ENCODE measurements around the gene MBNL1. TPM values are rescaled to one million over a fixed set of nuclear protein-coding genes. Genes with fewer than 3 reads are reported as not detected.

MBNL1 gene
- polyA plus RNA-seq, 1 donor (not counting 4 experiments of a cell fraction or from before 2014, with no cell fraction given) = 58.3 TPM

DNA sequence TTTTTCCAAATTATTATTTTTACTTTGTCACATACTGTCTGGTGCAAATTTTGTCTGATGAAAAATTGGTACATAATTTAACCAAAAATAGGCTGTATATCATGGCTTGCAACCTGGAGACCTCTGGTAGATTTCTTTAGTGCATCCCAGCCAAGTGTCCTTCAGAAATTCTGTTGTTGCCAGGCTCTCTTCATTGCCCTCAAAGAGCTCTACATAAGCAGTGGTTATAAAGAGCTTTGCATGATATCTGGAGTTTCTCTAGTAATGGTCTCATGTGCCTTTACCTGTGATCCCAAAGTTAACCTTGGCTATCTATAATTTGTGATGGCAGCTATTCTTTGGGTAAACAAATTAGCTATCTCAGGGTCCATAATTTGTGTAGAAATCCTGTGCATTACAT lies 157.7 kb downstream of the MBNL1 start:
- TF ChIP-seq EZH2 (IDR thresholded peaks at IDR 0.05; ENCODE audit: low read length) (no peak), CTCF (optimal IDR thresholded peaks at IDR 0.05 in 1 of 3, IDR thresholded peaks at IDR 0.05 in 1 of 3, conservative IDR thresholded peaks at IDR 0.05 in 1 of 3; ENCODE audit: extremely low read depth in 1 of 3, insufficient read depth in 2 of 3, low read length in 3 of 3) (no peak)
- H3K4me1 ChIP-seq (ENCODE audit: control insufficient read depth, extremely low read depth, insufficient read depth, low read length) = no peaks in the 10 kb centered on the region
- H3K36me3 ChIP-seq (ENCODE audit: control insufficient read depth in 2 of 2, extremely low read depth in 1 of 2, insufficient read depth in 2 of 2, low read length in 2 of 2) = no peaks in the 10 kb centered on the region
- peaks cover 6% of the 10 kb centered on the region for H3K79me2 ChIP-seq (ENCODE audit: control insufficient read depth, insufficient read depth, low read length)
- no peak overlapping the region for H3K4me2 ChIP-seq (ENCODE audit: control insufficient read depth, extremely low read depth, insufficient read depth, low read depth, low read length)
- no peaks in the 10 kb centered on the region for H3K27me3 ChIP-seq (ENCODE audit: control insufficient read depth, extremely low read depth, insufficient read depth, low read length)
- H4K20me1 ChIP-seq (ENCODE audit: control insufficient read depth, extremely low read depth, insufficient read depth, low read length) = no peaks in the 10 kb centered on the region
- DNase-seq (ENCODE audit: low read depth, low spot score) (no peak), FAIRE-seq (no peak)
- no peaks in the 10 kb centered on the region for H3K9me3 ChIP-seq (ENCODE audit: control insufficient read depth, low read depth, low read length)
- H2AFZ ChIP-seq (ENCODE audit: control insufficient read depth, low read length) = no peak overlapping the region
- dilution Hi-C loops (cut with MboI; ENCODE audit: extremely low pct_ligation_motif_present, low sequenced_read_pairs) = no loop called here
- H3K9ac ChIP-seq (ENCODE audit: control insufficient read depth, extremely low read depth, insufficient read depth, low read length) = no peak overlapping the region
- no peak overlapping the region for H3K4me3 ChIP-seq (ENCODE audit: control insufficient read depth in 2 of 3, extremely low read depth in 1 of 3, insufficient read depth in 2 of 3, low read depth in 1 of 3, low read length in 3 of 3)
- H3K9me1 ChIP-seq (ENCODE audit: control insufficient read depth, extremely low read depth, insufficient read depth, low read length) = no peaks in the 10 kb centered on the region
- H3K27ac ChIP-seq (ENCODE audit: control insufficient read depth, insufficient read depth, low read length) = no peak overlapping the region

DNA sequence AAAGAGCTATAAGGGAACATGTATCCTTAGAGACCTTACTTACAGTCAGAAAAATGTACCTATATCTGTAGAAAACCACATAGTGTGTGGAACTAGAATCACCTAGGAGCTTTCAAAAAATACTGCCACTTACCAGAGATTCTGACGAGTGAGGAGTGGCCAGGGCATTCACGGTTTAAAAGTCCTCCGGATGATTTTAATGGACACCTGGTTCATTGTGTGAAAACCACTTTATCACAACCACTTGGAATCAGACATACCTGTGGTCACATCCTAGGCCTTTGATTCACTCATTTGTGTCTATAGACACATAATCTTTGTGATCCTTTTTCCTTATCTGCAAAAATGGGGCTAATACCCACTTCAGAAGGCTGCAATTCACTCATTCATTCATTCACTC lies 159.8 kb downstream of the MBNL1 start:
- peak; percentile 65 for FAIRE-seq
- H4K20me1 ChIP-seq (ENCODE audit: control insufficient read depth, extremely low read depth, insufficient read depth, low read length) = no peaks in the 10 kb centered on the region
- no peaks in the 10 kb centered on the region for H3K9me3 ChIP-seq (ENCODE audit: control insufficient read depth, low read depth, low read length)
- H3K36me3 ChIP-seq (ENCODE audit: control insufficient read depth in 2 of 2, extremely low read depth in 1 of 2, insufficient read depth in 2 of 2, low read length in 2 of 2) = peaks cover 2 to 6% of the 10 kb centered on the region in 2 experiments
- no peak overlapping the region for H3K4me2 ChIP-seq (ENCODE audit: control insufficient read depth, extremely low read depth, insufficient read depth, low read depth, low read length)
- no peak for DNase-seq (ENCODE audit: low read depth, low spot score)
- H3K9ac ChIP-seq (ENCODE audit: control insufficient read depth, extremely low read depth, insufficient read depth, low read length) = no peak overlapping the region
- TF ChIP-seq EZH2 (IDR thresholded peaks at IDR 0.05; ENCODE audit: low read length) (no peak), CTCF (optimal IDR thresholded peaks at IDR 0.05 in 1 of 3, IDR thresholded peaks at IDR 0.05 in 1 of 3, conservative IDR thresholded peaks at IDR 0.05 in 1 of 3; ENCODE audit: extremely low read depth in 1 of 3, insufficient read depth in 2 of 3, low read length in 3 of 3) (no peak)
- H3K4me1 ChIP-seq (ENCODE audit: control insufficient read depth, extremely low read depth, insufficient read depth, low read length) = no peaks in the 10 kb centered on the region
- H3K27me3 ChIP-seq (ENCODE audit: control insufficient read depth, extremely low read depth, insufficient read depth, low read length) = no peaks in the 10 kb centered on the region
- H2AFZ ChIP-seq (ENCODE audit: control insufficient read depth, low read length) = no peak overlapping the region
- H3K79me2 ChIP-seq (ENCODE audit: control insufficient read depth, insufficient read depth, low read length) = peaks cover 9% of the 10 kb centered on the region
- no peak overlapping the region for H3K27ac ChIP-seq (ENCODE audit: control insufficient read depth, insufficient read depth, low read length)
- dilution Hi-C loops (cut with MboI; ENCODE audit: extremely low pct_ligation_motif_present, low sequenced_read_pairs) = no loop called here
- H3K4me3 ChIP-seq (ENCODE audit: control insufficient read depth in 2 of 3, extremely low read depth in 1 of 3, insufficient read depth in 2 of 3, low read depth in 1 of 3, low read length in 3 of 3) = no peak overlapping the region
- no peaks in the 10 kb centered on the region for H3K9me1 ChIP-seq (ENCODE audit: control insufficient read depth, extremely low read depth, insufficient read depth, low read length)
